GM19463 (cell line): ENCODE measurements around the gene KCNK10.

Experiments used
- ATAC-seq: cut with Tn5 transposase; IDR thresholded peaks from one replicate; pipeline ENCODE4 v1.9.1; 2021; ENCODE audit warnings: mild to moderate bottlenecking, moderate library complexity; ENCODE audit not compliant: unreplicated experiment

Gene KCNK10

DNA sequence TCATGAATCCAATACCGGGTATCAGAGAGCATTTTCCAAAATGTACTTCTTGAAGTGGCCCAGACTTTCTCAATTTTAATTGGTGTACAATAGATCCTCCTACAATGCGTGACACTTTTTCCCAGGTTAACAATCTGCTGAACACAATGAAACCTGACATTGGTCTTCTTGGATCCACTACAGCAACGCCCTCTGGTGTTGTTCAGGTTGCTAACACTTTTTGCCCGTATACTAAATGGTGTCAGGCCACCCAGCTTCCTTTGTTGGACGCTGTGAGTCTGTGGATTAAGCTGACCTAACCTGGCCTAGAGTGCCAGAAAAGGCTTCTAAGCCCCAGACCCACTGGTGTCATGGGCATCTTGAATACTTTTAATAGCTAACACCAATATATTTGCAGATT lies 89.2 kb downstream of the KCNK10 start:
- ATAC-seq = no peak

DNA sequence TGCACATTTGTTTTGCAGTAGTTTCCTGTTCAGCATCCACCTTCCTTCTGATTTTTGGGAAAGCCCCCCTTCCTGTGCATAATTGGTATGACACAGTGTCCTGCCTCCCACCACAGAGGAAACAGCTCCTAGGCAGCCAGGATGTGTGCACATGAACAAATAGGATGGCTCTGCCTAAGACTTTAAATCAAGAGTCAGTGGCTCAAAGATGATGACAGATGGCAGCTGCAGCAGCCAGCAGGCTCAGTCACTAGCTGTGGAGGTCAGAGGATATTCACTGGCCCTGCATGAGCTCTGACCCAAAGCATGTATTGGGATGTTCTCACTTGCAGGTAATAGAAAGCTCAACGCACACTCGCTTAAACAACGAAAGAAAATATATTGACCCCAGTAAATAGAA lies 90.3 kb downstream of the KCNK10 start:
- ATAC-seq = no peak

DNA sequence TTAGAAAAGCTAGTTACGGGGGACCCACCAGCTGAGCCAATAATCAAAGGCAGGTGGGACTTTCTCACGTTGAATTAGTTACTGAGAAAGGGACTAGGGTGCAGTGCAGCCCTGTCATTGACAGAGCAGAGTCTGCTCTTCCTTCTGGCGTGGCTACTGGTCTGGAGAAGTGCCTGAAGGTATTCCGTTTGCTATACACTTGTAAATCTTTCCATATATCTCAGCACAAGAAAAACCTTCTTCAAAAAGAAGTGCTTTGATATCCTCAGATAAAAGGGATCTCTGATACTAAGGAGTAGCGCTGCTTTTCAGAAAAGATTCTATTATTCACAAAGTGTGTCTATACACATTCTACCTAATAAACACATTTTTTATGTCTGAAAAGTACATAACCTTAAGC lies 91.5 kb downstream of the KCNK10 start:
- no peak for ATAC-seq

DNA sequence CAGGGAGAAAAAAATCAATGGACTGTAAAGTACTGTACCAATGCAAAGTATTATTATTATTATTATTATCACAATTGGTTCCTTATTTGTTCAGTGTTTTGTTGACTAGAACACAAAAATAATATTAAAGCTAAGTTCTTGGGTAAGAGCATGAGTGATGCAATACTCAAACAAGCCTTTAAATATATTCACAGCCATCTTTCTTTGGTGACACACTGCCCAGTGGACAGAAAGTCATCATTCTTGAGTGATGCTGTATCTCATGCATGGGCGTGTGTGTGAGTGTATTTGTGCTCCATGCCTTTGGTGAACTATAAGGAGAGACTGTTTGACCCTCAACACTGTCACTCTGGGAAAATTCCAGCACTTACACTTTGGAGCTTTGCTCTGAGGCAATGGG lies 93.6 kb downstream of the KCNK10 start:
- ATAC-seq = no peak

DNA sequence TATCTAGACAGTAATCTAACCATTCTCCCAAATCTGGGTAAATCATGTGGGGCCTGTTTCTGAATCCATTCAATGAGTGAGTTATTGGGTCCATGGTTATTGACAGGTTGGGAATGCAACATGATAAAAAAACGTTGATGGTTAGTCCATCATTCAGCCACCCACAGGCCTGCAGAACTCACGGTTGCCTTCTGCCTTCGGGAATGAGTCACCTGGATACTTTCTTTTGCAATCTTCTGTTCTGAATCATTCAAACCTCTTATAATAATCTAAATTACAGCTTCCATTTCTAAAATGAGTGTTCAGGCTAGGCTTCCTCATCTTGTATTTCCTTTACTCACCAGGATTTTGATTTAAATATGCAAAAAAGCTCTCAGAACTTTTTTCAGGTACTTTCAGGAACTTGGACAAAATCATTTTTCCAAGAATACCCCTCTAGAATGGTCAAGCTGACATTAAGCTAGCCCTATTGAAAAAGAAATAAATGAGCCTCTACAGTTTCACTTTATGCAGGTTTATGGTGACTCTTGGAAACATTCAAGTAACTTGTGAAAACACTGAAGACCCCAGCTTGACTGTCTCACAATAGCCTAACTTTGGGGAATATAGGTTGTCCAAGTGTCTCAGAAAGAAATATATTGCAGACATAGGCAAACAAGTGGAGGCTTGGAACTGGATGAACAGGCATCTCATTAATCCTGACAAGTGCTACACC lies 94.4 kb downstream of the KCNK10 start:
- no peak for ATAC-seq

DNA sequence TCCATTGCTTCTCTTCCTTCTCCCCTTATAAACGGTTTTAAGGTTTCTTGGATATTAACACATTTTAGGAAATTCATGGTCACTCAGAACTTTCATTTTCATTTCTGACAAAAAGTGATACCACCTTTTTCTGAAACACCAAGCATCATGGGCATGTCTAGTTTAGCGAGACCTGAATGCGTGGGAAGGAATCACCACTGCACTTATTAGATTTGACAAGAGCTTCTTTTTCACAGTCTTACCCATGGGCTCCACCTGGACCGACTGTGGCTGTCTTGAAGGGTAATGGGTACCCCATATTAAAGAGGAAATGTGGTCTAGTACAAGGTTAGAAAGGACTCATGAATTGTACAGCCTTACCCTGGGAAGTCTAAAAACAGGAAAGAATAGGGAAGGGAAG lies 95.4 kb downstream of the KCNK10 start:
- no peak for ATAC-seq

DNA sequence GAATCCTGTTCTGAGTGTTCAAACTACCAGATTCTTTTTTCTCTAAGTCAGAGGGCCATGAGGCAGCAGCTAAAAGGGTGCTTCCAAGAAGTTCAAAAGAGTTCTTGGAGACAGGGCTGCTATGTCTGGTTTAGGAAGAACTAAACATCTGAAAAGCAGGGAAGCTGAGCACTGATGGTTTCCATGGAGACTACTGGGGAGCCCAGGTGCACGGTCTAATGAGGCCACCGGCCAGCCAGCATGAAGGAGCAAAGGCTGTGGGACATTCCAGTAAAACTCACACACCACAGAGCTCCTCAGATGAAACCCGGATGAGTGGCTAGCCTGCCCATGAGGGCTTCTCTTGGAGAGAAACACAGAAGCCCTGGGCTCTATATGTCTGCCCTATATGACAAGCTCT lies 97.3 kb downstream of the KCNK10 start:
- ATAC-seq = no peak

DNA sequence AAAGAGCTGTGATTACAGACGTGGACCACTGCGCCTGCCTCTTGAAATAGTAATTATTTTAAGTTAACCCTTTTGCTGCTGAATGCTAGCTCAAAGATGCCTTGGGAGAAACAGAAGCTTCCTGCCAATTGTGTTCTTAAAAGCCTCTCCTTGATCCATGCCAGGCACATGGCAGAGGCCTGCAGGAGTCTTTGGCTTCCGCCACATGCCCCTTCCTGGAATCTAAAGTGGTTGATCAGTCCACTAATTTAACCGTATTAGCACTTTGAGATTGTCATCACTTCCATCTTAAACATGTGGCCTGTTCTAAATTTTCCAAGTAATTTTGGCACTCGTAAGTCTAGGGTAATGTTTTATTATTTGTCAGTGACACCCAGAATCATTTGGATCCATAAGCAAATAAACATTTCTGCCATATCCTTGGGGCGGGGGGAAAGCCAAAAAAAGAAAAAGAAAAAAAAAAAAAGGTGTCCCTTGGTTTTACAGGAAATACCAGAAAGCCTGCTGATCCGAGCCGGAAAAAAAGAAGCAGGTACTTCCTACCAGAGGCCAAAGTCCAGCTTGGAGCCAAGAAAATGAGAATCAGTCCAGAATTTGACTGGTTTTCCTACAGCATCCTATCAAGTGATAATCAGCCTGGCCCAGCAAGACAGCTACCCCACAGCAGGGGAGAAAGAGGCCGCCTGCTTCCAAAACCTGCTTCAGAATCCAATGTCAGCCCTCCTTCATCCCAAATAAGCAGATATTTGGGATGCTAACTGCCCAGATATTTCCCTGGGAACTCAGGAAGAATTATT lies 104.8 kb downstream of the KCNK10 start:
- no peak for ATAC-seq

DNA sequence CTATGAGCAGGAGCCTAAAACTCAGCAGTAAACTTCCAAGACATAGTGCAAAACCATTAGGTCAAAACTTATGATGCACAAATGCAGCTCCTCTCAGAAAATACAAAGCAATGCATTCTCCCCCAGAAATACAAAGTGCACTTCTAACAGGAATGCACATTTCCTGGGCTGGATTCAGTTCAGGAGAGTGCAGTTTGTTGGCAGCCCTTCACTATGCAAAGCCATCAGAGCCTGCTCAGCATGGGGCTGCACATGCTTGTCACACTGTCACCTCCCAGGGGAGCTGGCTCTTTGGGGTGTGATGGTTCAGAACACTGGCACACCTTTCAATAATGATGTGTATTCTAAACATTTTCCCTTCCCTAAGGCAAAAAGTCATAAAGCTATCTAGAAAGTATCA lies 110.4 kb downstream of the KCNK10 start:
- ATAC-seq = no peak

DNA sequence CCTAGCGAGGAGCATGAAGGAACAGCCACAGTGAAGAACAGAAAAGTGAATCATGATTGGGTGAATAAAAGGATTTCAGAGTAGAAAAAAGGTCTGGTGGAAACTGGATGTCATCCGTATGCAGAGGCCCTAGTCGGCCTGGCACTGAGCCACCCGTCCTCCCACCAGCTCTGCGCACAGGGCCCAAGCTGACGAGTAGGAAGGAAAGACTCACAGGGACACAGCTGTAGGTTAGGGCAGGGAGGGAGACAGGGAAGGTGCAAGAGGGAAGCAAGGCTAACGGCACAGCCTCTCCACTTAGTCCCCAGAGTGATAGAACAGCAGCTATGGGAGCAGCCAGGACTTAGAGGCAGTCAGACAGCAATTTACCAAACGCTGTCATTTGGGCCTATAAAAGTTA lies 112.6 kb downstream of the KCNK10 start:
- no peak for ATAC-seq

DNA sequence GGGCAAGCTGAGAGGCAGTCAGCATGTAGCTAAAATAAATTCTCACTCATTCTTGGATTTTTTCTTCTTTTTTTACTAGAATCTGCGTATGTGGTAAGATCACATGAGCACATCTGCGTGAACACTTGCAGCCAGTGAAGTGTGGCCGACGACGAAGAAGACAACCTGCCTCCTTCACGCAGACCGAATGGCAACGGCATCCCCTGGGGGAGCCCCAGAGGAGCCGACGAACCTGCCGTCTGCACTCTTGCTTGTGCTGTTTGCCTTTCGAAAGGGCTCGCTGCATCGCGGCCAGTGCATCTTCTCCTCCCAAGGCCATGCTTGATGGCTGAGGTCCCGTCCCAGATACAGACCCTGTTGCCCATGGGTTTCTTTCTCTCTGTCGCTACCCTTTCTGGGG lies 113.8 kb downstream of the KCNK10 start:
- no peak for ATAC-seq

DNA sequence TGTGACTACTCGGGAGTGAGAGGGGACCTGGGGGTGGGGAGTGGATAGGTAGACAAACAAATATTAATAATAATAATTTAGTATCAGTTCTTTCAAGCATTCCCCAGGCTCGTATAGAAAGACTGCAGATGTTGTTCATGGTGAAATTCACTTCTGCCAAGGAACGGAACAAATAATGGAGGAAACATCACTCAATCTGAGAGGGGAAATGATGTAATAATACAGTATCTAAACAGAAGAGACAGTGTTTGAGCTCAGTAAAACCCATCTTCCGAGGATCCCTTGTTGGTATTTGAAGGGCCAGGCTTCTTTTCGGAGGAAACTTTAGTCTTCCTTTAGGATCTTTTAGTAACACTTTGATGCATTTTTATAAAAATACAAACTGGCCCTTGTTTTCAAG lies 114.2 kb downstream of the KCNK10 start:
- no peak for ATAC-seq

DNA sequence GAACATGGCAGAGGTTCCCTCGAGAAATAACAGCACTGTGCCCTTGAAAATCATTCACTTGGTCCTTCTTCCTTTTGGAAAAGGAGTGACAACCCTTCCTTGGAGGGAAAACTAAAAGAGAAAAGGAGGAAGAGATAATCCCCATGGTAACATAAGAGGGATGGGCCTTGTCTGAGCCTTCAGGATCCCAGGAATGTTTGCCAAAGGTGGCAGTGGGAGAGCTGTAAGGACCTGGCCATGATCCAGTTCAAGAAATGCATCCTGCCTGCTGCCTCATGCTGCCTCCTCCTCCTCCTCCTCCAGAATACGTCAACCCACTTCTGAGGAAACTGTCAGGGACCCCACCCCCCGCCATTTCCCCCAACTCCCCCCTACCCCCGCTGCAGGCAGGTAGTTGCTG lies 118.8 kb downstream of the KCNK10 start:
- ATAC-seq = no peak

DNA sequence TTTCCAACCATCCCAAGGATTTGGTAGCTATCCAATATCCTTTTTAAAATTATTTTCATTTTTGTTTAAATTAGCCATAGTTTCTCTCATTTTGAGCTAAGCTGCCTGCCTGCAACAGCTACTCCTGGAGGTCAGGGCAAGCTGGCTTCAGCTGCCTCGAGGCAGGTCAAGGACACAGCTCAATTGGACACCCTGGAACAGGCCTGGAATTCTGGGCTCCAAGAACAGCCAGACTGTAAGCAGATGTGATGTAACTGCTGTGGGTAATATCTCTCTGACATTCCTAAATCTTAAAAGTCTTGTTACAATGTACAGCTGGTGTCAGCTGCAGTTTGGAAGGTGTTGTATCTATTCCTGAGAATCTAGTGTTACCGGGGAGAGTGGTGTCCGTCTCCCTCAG lies 119.8 kb downstream of the KCNK10 start:
- no peak for ATAC-seq

DNA sequence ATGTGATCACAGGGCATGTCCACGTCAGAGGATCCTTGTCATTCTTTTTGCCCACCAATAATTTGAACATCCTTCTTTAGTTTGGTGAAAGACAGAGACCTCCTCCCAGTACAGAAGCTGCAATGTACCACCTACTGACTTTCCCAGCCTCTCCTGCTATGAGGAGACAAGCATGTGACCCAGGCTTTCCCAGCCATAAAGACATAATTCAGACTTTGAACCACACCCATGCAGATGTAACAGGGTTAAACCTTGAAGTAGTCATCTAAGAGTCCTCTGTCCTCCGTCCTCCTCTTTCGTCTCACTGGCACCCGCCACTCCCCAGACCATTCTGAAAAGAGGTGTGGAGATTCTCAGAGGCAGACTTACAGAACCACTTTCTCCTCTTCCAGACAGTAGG lies 120.8 kb downstream of the KCNK10 start:
- ATAC-seq = no peak

DNA sequence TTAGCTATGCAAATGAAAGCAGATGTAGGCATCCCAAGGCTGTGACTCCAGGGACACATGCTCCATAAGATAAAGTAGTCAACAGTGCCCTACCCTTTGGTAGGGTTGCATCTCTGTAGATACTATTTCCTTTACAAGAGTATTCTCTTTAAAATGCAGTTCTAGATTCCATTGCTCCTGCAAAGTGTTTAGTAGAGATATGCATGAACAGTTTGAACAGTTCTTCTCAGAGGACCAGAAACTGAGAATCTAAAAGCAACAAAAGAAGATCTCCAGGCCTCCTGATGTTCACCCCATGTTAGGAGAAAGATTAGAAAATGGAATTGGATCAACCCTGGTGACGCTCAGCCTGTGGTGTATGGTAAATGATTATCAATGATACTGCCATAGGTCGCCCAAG lies 121.2 kb downstream of the KCNK10 start:
- ATAC-seq = no peak

DNA sequence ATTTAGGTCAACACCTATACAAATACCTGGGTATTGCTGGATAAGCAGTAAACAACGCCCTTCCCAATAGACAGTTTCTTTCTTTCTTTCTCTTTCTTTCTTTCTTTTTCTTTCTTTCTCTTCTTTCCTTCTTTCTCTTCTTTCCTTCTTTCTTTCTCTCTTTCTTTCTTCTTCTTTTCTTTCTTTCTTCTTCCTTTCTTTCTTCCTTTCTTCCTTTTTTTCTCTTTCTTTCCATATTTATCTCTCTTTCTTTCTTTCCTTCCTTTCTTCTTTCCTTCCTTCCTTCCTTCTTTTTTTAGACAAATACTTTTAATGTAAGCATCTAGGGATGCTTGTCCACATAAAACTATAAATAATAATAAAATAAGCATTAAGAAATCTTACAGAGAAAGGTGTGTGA lies 123.2 kb downstream of the KCNK10 start:
- ATAC-seq = no peak

DNA sequence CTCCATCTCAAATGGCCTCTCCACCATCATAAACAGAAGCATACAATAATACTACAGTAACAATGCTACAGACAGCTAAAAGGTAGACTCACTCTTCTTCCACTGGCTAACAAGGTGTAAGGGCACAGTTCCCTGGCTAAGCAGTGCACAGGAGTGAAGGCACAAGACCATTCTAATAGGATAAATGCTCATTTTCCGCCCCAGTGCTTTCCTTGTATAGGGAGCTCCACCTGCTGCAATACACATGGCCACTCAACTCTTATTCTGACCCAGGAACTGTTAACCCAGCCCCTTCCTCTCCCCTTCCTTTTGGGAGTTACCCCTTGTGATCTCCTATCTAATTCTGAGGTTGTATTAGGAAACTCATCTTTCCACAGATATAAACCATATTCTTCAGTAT lies 124.6 kb downstream of the KCNK10 start:
- no peak for ATAC-seq

DNA sequence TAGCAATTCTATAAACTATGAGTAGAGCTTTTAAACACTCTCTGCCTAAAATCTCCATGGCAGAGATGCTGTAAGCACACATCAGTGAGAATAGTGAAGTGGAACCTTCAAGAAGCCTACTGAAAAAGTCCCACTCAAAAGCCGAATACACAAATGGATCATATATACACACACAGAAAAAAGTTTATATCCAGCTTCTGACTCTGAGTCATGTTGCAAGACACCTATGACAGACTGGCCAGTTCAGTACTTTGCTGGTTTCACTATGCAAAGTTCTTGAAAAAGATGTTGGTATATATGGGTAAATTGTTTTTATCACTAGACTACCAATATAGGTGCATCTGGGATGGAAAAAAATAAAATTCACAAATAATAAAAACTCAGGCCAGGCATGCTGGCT lies 126.1 kb downstream of the KCNK10 start:
- peak; percentile 70 for ATAC-seq

DNA sequence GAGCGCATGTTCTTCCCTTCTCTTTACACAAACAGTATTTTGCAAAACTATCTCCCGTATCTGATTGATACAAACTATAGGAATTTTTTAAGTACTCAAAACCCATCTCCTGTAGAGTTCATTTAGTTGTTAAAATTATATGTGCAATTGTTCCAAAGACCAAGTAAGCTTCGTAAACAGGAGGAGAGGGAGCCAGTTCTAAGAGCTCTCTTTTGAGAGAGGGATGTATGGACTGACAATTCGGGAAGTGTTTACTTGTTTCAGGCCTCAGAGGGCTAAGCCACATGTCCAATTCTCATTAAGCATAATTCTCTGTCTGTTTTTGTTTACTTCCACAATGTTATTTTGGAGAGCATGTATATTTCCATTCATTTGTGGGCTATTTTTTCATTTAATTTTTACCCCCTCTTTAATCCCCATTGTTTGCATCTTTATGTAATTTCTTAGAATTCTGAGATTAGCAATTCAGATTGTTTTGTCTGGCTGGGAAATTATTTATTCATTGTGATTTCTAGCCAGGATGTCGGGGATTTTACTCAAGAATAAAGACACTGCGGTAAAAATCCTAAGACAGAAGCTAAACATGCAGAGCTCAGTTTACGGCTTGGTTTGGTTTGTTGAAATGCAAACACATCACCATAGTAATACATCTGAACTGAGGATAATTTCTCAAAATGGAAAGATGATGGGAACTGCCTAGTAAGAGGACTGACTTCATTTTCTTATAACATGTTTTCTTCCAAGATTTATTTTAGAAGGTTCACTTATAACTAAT lies 126.8 kb downstream of the KCNK10 start:
- no peak for ATAC-seq

DNA sequence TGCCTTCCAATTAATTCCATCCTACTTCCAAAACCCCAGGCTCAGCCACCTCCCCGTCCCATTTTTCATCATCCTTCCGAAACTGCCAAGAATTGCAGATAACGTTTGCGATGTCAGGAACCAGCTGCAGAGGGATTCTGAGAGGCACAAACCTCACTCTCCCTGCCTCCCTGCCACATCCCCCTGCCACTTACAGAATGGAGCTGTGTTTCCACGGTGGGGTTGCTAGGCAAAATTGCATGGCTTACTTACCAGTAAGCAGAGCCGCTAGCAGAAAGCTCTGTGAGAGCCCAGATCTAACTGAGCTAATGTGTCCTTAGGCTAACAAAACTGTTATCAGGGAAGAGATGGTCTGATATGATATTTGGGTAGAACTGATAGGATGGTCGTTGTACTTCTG lies 127.4 kb downstream of the KCNK10 start:
- ATAC-seq = no peak

DNA sequence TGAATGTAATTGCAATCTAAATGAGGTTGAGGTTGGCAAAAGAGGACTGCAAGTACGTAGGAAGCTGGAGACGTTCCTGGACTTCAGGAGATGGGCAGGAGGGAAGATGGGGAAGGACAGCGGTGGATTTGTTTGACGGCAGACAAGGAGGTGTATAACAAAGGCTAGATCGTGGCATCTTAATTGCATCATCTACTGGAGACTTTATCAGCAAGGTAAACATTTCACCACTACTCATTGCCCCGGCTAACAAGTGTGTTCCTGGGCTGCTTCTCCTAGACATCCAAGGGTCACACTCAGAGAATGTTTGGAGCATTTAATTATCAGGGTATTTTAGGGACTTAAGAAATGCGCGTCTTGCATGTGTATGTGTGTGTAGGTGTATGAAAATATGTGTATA lies 128.5 kb downstream of the KCNK10 start:
- no peak for ATAC-seq
